ENCODE data around the gene KRTAP5-4.
"Not testable (repeated sequence)": the region's sequence is repeated elsewhere in the genome, so short reads cannot be mapped to it uniquely, and the experiment has no call there.

KRTAP5-4 gene

GRCh38 chr11:1603629-1604028 lies 18.3 kb downstream of the KRTAP5-4 start:
- no peaks in the 10 kb centered on the region for H3K9me3 ChIP-seq (ENCODE audit: control insufficient read depth in 5 of 5, low read length in 5 of 5)
- peaks cover 0 to 21% (median 14%) of the 10 kb centered on the region in 5 donors for H3K27me3 ChIP-seq (ENCODE audit: control insufficient read depth in 5 of 5, insufficient read depth in 4 of 5, low read length in 5 of 5)
- no peak overlapping the region for H3K4me3 ChIP-seq (ENCODE audit: low read depth in 1 of 5, low read length in 5 of 5)
- H3K4me1 ChIP-seq (ENCODE audit: control insufficient read depth in 5 of 5, insufficient read depth in 5 of 5, low read length in 5 of 5) = no peaks in the 10 kb centered on the region
- H3K36me3 ChIP-seq (ENCODE audit: control insufficient read depth in 5 of 5, insufficient read depth in 5 of 5, low read length in 5 of 5) = no peaks in the 10 kb centered on the region
- no peak overlapping the region for H3K9ac ChIP-seq (ENCODE audit: low read length in 5 of 5)
- H3K27ac ChIP-seq (ENCODE audit: low read depth, low read length) = no peak overlapping the region

- not testable (repeated sequence) for H3K9ac ChIP-seq (ENCODE audit: low read length in 5 of 5); H3K9me3 ChIP-seq (ENCODE audit: control insufficient read depth in 5 of 5, low read length in 5 of 5); H3K27ac ChIP-seq (ENCODE audit: low read depth, low read length); H3K36me3 ChIP-seq (ENCODE audit: control insufficient read depth in 5 of 5, insufficient read depth in 5 of 5, low read length in 5 of 5); H3K4me1 ChIP-seq (ENCODE audit: control insufficient read depth in 5 of 5, insufficient read depth in 5 of 5, low read length in 5 of 5); H3K4me3 ChIP-seq (ENCODE audit: low read depth in 1 of 5, low read length in 5 of 5)
- peaks cover 4 to 23% (median 15%) of the 10 kb centered on the region in 5 donors for H3K27me3 ChIP-seq (ENCODE audit: control insufficient read depth in 5 of 5, insufficient read depth in 4 of 5, low read length in 5 of 5)
Observed at GRCh38 chr11:1601663-1602062, 20.3 kb downstream of the KRTAP5-4 start.

GRCh38 chr11:1600626-1601025 lies 21.3 kb downstream of the KRTAP5-4 start:
- Histone ChIP-seq H3K36me3 (ENCODE audit: control insufficient read depth in 5 of 5, insufficient read depth in 5 of 5, low read length in 5 of 5) (no peaks in the 10 kb centered on the region), H3K27me3 (ENCODE audit: control insufficient read depth in 5 of 5, insufficient read depth in 4 of 5, low read length in 5 of 5) (peaks cover 4 to 26% (median 13%) of the 10 kb centered on the region in 5 donors), H3K4me1 (ENCODE audit: control insufficient read depth in 5 of 5, insufficient read depth in 5 of 5, low read length in 5 of 5) (peaks cover 0 to 15% (median 0%) of the 10 kb centered on the region in 5 donors), H3K4me3 (ENCODE audit: low read depth in 1 of 5, low read length in 5 of 5) (no peak overlapping the region), H3K9ac (ENCODE audit: low read length in 5 of 5) (no peak overlapping the region), H3K9me3 (ENCODE audit: control insufficient read depth in 5 of 5, low read length in 5 of 5) (no peaks in the 10 kb centered on the region), H3K27ac (ENCODE audit: low read depth, low read length) (no peak overlapping the region)

- Histone ChIP-seq H3K9me3 (ENCODE audit: control insufficient read depth in 5 of 5, low read length in 5 of 5) (no peaks in the 10 kb centered on the region), H3K4me3 (ENCODE audit: low read depth in 1 of 5, low read length in 5 of 5) (no peak overlapping the region), H3K27me3 (ENCODE audit: control insufficient read depth in 5 of 5, insufficient read depth in 4 of 5, low read length in 5 of 5) (peaks cover 4 to 14% (median 11%) of the 10 kb centered on the region in 5 donors), H3K9ac (ENCODE audit: low read length in 5 of 5) (no peak overlapping the region), H3K27ac (ENCODE audit: low read depth, low read length) (no peak overlapping the region), H3K4me1 (ENCODE audit: control insufficient read depth in 5 of 5, insufficient read depth in 5 of 5, low read length in 5 of 5) (peaks cover 0 to 15% (median 0%) of the 10 kb centered on the region in 5 donors), H3K36me3 (ENCODE audit: control insufficient read depth in 5 of 5, insufficient read depth in 5 of 5, low read length in 5 of 5) (no peaks in the 10 kb centered on the region)
Observed at GRCh38 chr11:1598816-1599215, 23.1 kb downstream of the KRTAP5-4 start.

- H3K9ac ChIP-seq (ENCODE audit: low read length in 5 of 5); H3K27ac ChIP-seq (ENCODE audit: low read depth, low read length); H3K36me3 ChIP-seq (ENCODE audit: control insufficient read depth in 5 of 5, insufficient read depth in 5 of 5, low read length in 5 of 5); H3K9me3 ChIP-seq (ENCODE audit: control insufficient read depth in 5 of 5, low read length in 5 of 5); H3K4me3 ChIP-seq (ENCODE audit: low read depth in 1 of 5, low read length in 5 of 5): not testable (repeated sequence)
- Histone ChIP-seq H3K4me1 (ENCODE audit: control insufficient read depth in 5 of 5, insufficient read depth in 5 of 5, low read length in 5 of 5) (peaks cover 0 to 15% (median 0%) of the 10 kb centered on the region in 5 donors), H3K27me3 (ENCODE audit: control insufficient read depth in 5 of 5, insufficient read depth in 4 of 5, low read length in 5 of 5) (peaks cover 4 to 18% (median 12%) of the 10 kb centered on the region in 5 donors)
Observed at GRCh38 chr11:1598406-1598805, 23.5 kb downstream of the KRTAP5-4 start.

- Histone ChIP-seq H3K9ac (ENCODE audit: low read length in 5 of 5) (no peak within 1 kb of the TSS), H3K4me3 (ENCODE audit: low read depth in 1 of 5, low read length in 5 of 5) (no peak within 1 kb of the TSS), H3K4me1 (ENCODE audit: control insufficient read depth in 5 of 5, insufficient read depth in 5 of 5, low read length in 5 of 5) (peaks cover 0 to 15% (median 0%) of the 10 kb centered on the region in 5 donors), H3K27ac (ENCODE audit: low read depth, low read length) (no peak within 1 kb of the TSS), H3K36me3 (ENCODE audit: control insufficient read depth in 5 of 5, insufficient read depth in 5 of 5, low read length in 5 of 5) (no peaks in the 10 kb centered on the region), H3K9me3 (ENCODE audit: control insufficient read depth in 5 of 5, low read length in 5 of 5) (no peaks in the 10 kb centered on the region), H3K27me3 (ENCODE audit: control insufficient read depth in 5 of 5, insufficient read depth in 4 of 5, low read length in 5 of 5) (peaks cover 4 to 20% (median 12%) of the 10 kb centered on the region in 5 donors)
Observed at GRCh38 chr11:1597994-1598380, 24.0 kb downstream of the KRTAP5-4 start, which contains the start of gene KRTAP5-2. Gene KRTAP5-2 (minus strand): TSS chr11:1598294. CDS start chr11:1598250, 44 bp downstream.

GRCh38 chr11:1597331-1597993 lies 24.5 kb downstream of the KRTAP5-4 start:
- peaks cover 4 to 20% (median 12%) of the 10 kb centered on the region in 5 donors for H3K27me3 ChIP-seq (ENCODE audit: control insufficient read depth in 5 of 5, insufficient read depth in 4 of 5, low read length in 5 of 5)
- H3K9ac ChIP-seq (ENCODE audit: low read length in 5 of 5) = no peak overlapping the region
- H3K4me1 ChIP-seq (ENCODE audit: control insufficient read depth in 5 of 5, insufficient read depth in 5 of 5, low read length in 5 of 5) = peaks cover 0 to 15% (median 0%) of the 10 kb centered on the region in 5 donors
- H3K36me3 ChIP-seq (ENCODE audit: control insufficient read depth in 5 of 5, insufficient read depth in 5 of 5, low read length in 5 of 5) = no peaks in the 10 kb centered on the region
- H3K4me3 ChIP-seq (ENCODE audit: low read depth in 1 of 5, low read length in 5 of 5) = no peak overlapping the region
- no peak overlapping the region for H3K27ac ChIP-seq (ENCODE audit: low read depth, low read length)
- H3K9me3 ChIP-seq (ENCODE audit: control insufficient read depth in 5 of 5, low read length in 5 of 5) = no peaks in the 10 kb centered on the region

- H3K4me3 ChIP-seq (ENCODE audit: low read depth in 1 of 5, low read length in 5 of 5); H3K9ac ChIP-seq (ENCODE audit: low read length in 5 of 5); H3K9me3 ChIP-seq (ENCODE audit: control insufficient read depth in 5 of 5, low read length in 5 of 5); H3K27ac ChIP-seq (ENCODE audit: low read depth, low read length); H3K36me3 ChIP-seq (ENCODE audit: control insufficient read depth in 5 of 5, insufficient read depth in 5 of 5, low read length in 5 of 5): not testable (repeated sequence)
- Histone ChIP-seq H3K4me1 (ENCODE audit: control insufficient read depth in 5 of 5, insufficient read depth in 5 of 5, low read length in 5 of 5) (peaks cover 0 to 15% (median 0%) of the 10 kb centered on the region in 5 donors), H3K27me3 (ENCODE audit: control insufficient read depth in 5 of 5, insufficient read depth in 4 of 5, low read length in 5 of 5) (peaks cover 4 to 20% (median 12%) of the 10 kb centered on the region in 5 donors)
Observed at GRCh38 chr11:1596576-1597121, 25.3 kb downstream of the KRTAP5-4 start.

GRCh38 chr11:1595994-1596575 lies 25.9 kb downstream of the KRTAP5-4 start:
- not testable (repeated sequence) for H3K27ac ChIP-seq (ENCODE audit: low read depth, low read length); H3K9ac ChIP-seq (ENCODE audit: low read length in 5 of 5); H3K36me3 ChIP-seq (ENCODE audit: control insufficient read depth in 5 of 5, insufficient read depth in 5 of 5, low read length in 5 of 5); H3K4me3 ChIP-seq (ENCODE audit: low read depth in 1 of 5, low read length in 5 of 5); H3K9me3 ChIP-seq (ENCODE audit: control insufficient read depth in 5 of 5, low read length in 5 of 5)
- Histone ChIP-seq H3K4me1 (ENCODE audit: control insufficient read depth in 5 of 5, insufficient read depth in 5 of 5, low read length in 5 of 5) (peaks cover 0 to 15% (median 0%) of the 10 kb centered on the region in 5 donors), H3K27me3 (ENCODE audit: control insufficient read depth in 5 of 5, insufficient read depth in 4 of 5, low read length in 5 of 5) (peaks cover 4 to 20% (median 12%) of the 10 kb centered on the region in 5 donors)

- Histone ChIP-seq H3K27me3 (ENCODE audit: control insufficient read depth in 5 of 5, insufficient read depth in 4 of 5, low read length in 5 of 5) (peaks cover 4 to 19% (median 13%) of the 10 kb centered on the region in 5 donors), H3K9me3 (ENCODE audit: control insufficient read depth in 5 of 5, low read length in 5 of 5) (no peaks in the 10 kb centered on the region), H3K4me3 (ENCODE audit: low read depth in 1 of 5, low read length in 5 of 5) (no peak overlapping the region), H3K9ac (ENCODE audit: low read length in 5 of 5) (no peak overlapping the region), H3K36me3 (ENCODE audit: control insufficient read depth in 5 of 5, insufficient read depth in 5 of 5, low read length in 5 of 5) (no peaks in the 10 kb centered on the region), H3K27ac (ENCODE audit: low read depth, low read length) (no peak overlapping the region), H3K4me1 (ENCODE audit: control insufficient read depth in 5 of 5, insufficient read depth in 5 of 5, low read length in 5 of 5) (peaks cover 0 to 25% (median 5%) of the 10 kb centered on the region in 5 donors)
Observed at GRCh38 chr11:1592628-1593027, 29.3 kb downstream of the KRTAP5-4 start.

Data from subcutaneous abdominal adipose tissue (tissue), 5 donors.